Measurements from ENCODE around the gene PRDM16.

- TF ChIP-seq TEAD2 (CRISPR knock-in tag; IDR thresholded peaks at IDR 0.05) (no peak), ZBTB7A (CRISPR knock-in tag; IDR thresholded peaks at IDR 0.05) (no peak), POLR2AphosphoS5 (IDR thresholded peaks at IDR 0.05; ENCODE audit: low read depth, low read length) (no peak), ZNF354B (CRISPR knock-in tag; IDR thresholded peaks at IDR 0.05) (no peak), ZNF597 (CRISPR knock-in tag; IDR thresholded peaks at IDR 0.05) (no peak), ZNF879 (CRISPR knock-in tag; IDR thresholded peaks at IDR 0.05) (no peak), ZNF292 (CRISPR knock-in tag; IDR thresholded peaks at IDR 0.05; ENCODE audit: borderline replicate concordance, low read depth) (no peak), SMC3 (IDR thresholded peaks at IDR 0.05; ENCODE audit: low read length) (no peak), MEF2D (CRISPR knock-in tag; IDR thresholded peaks at IDR 0.05) (no peak; the same call in 1 of the 2 replicates), NBN (conservative IDR thresholded peaks at IDR 0.05) (no peak)
Measured at GRCh38 chr1:3339856-3340255, 270.9 kb downstream of the PRDM16 start.
